ENCODE measurements around the gene PITPNM3.

PITPNM3 gene

DNA sequence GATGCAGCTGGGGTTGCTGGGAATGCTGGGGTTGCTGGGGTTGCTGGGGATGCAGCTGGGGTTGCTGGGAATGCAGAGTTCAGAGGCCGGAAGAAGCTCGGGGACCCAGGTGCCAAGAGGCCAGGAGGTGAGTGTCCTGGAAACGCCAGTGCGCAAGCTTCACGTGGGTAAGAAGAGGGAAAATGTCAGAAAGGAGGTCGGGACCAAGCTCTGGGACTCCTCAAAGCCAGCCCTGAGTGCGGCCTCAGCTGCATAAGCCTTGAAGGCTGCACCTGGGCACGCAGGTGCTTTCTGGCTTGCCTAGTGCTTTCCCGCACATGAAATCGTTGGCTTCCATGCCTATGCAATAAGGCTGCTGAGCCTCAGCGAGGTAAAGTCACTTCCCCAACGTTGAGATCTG, 48.3 kb downstream of the PITPNM3 start:
- in situ Hi-C loops (cut with HindIII; ENCODE audit: low pct_unique_long_range_greater_than_20kb, low sequenced_read_pairs): no loop called here
- no peak for TF ChIP-seq JUND (IDR thresholded peaks at IDR 0.05; ENCODE audit: low read depth)
- no peak for DNase-seq (ENCODE audit: low read depth in 1 of 2, low spot score in 1 of 2)

DNA sequence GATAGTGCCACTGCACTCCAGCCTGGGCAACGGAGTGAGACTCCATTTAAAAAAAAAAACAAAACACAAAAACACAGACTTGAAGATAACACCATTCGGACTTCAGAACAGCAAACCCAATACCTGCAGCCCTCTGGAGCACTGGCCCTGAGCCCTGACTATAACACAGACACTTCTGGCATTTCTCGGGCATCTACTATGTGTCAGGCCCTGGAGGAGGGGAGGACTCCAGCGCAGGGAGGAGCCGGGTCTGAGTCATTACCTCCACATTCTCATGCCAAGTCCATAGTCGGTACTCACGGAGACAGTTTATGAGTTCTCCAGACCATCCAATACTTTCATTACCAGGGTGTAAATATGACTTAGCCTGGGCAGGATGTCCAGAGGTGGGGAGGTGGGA, 48.8 kb downstream of the PITPNM3 start:
- no peak for TF ChIP-seq JUND (IDR thresholded peaks at IDR 0.05; ENCODE audit: low read depth)
- in situ Hi-C loops (cut with HindIII; ENCODE audit: low pct_unique_long_range_greater_than_20kb, low sequenced_read_pairs): no loop called here
- DNase-seq (ENCODE audit: low read depth in 1 of 2, low spot score in 1 of 2): no peak

DNA sequence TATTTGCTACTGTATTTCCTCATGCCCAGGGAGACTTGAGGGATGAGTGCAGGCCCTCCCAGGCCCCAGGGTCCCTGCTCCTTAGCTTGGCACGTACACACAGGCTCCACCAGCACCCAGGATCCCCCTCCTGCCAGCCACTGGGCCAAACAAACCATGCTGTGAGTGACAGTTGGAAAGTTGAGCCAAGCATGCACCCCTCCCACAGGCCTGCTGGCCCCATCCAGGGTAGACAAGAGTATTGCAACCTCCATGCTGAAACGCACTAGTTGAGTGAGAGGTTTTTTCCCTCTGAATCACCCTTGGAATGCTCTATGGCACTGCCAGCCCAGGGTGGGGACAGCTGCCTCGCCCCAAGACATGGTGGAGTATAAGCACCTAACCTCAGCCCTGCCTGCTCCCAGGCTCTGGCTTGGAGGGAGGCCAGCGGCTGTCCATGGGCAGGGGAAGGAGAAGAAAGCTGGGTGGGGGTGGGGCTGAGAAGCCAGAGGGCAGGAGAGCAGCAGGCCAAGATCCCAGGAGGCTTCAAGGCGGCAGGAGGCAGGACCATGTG, 49.6 kb downstream of the PITPNM3 start:
- TF ChIP-seq JUND (IDR thresholded peaks at IDR 0.05; ENCODE audit: low read depth): no peak
- in situ Hi-C loops (cut with HindIII; ENCODE audit: low pct_unique_long_range_greater_than_20kb, low sequenced_read_pairs): no loop called here
- no peak for DNase-seq (ENCODE audit: low read depth in 1 of 2, low spot score in 1 of 2)

DNA sequence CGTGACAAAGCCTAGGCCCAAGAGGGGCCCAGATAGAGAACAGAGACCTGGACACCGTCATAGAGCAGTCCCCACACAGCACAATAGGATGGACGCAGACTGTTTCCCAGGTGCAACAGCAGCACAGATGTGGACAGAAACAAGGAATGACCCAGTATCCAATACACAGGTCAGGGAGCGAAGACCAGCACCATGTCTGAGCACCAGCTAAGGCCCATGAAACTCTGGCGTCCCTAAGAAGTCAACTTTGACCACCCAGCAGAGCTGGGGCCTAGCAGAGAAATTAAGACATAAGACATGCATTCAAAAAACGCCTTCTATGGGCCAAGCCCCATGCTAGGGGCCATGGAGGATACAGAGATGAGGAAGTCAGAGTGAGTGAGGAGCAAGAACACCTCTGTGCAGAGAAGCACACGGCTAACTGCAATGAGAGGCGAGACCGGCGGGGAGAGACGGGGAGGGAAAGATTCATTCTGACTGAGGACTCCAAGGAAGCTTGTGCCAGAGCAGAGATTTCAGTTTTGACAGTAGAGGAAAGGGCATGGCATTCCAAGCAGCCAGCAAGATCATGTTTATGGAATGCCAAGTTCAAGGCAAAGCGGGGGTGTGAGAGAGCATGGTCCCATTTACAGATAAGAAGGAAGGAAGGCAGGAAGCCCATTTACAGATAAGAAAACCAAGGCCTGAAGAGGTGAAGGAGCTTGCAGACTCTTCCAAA, 50.8 kb downstream of the PITPNM3 start:
- no peak for DNase-seq (ENCODE audit: low read depth in 1 of 2, low spot score in 1 of 2)
- TF ChIP-seq JUND (IDR thresholded peaks at IDR 0.05; ENCODE audit: low read depth): no peak
- in situ Hi-C loops (cut with HindIII; ENCODE audit: low pct_unique_long_range_greater_than_20kb, low sequenced_read_pairs): no loop called here

DNA sequence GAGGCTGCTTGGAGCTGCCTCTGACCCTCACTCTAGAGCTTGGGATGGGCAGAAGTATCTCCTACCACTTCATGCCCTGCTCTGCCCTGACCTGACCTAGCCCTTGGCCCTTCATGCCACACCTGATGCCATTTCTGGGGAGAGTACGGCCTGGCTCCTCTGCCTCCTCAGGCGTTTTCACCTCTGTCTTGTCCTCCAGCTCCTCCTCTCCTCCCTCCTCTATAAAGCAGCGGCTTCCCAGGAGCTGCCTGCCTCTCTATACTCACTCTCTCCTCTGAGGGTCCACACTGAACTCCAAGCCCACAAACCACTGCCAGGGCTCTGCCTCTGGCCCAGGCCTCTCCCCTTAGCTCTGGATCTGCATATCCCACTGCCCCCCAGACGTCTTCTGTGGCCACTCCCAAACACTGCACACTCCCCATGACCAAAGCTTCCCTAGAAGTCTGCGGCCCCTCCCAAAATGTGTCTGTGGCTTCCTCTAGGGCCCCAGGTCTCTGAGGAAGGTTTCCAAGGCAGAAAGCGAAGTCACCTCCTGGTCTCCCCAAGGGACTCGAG, 52.6 kb downstream of the PITPNM3 start:
- in situ Hi-C loops (cut with HindIII; ENCODE audit: low pct_unique_long_range_greater_than_20kb, low sequenced_read_pairs): no loop called here
- TF ChIP-seq JUND (IDR thresholded peaks at IDR 0.05; ENCODE audit: low read depth): no peak
- DNase-seq (ENCODE audit: low read depth in 1 of 2, low spot score in 1 of 2): no peak

DNA sequence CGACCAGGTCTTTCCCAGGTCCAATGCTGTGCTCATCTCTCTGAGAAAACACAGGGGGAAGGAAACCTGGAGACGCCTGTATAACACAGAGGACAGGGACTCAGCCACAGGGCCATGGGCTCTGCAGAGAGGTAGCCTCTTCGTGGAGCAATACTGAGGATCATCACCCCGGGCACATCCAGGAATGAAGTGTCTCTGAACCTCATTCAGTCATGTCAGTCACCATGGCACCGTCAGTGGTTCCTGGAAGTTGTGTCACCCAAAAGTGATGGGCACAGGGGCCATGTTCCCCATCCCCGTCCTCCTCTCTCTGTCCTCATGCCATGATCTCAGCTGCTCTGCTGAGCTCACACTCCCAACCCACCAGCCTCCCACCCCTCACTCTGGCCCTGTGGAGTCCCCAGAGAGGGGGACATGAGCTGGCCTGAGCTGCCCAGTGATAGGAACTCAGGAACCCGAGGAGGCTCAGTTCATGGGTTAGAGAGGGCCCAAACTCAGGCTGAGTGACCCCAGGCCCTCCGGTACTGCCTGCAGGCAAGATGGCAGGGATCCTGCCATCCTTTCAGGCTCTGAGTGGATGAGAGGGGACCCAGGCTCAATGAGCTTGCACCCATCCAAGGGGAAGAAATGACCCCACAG, 53.4 kb downstream of the PITPNM3 start:
- in situ Hi-C loops (cut with HindIII; ENCODE audit: low pct_unique_long_range_greater_than_20kb, low sequenced_read_pairs): no loop called here
- TF ChIP-seq JUND (IDR thresholded peaks at IDR 0.05; ENCODE audit: low read depth): no peak
- no peak for DNase-seq (ENCODE audit: low read depth in 1 of 2, low spot score in 1 of 2)

DNA sequence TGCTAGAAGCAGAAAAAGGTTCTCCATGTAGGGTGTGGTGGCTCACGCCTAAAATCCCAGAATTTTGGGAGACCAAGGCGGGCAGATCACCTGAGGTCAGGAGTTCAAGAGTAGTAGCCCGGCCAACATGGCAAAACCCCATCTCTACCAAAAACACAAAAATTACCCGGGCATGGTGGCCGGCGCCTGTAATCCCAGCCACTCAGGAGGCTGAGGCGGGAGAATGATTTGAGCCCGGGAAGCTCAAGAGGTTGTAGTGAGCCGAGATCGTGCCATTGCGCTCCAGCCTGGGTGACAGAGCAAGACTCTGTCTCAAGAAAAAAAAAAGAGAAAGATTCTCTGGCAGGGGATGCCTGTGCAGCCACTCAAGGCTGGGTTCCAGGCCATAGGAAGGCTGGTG, 54.2 kb downstream of the PITPNM3 start:
- DNase-seq (ENCODE audit: low read depth in 1 of 2, low spot score in 1 of 2): no peak
- no peak for TF ChIP-seq JUND (IDR thresholded peaks at IDR 0.05; ENCODE audit: low read depth)
- in situ Hi-C loops (cut with HindIII; ENCODE audit: low pct_unique_long_range_greater_than_20kb, low sequenced_read_pairs): no loop called here

DNA sequence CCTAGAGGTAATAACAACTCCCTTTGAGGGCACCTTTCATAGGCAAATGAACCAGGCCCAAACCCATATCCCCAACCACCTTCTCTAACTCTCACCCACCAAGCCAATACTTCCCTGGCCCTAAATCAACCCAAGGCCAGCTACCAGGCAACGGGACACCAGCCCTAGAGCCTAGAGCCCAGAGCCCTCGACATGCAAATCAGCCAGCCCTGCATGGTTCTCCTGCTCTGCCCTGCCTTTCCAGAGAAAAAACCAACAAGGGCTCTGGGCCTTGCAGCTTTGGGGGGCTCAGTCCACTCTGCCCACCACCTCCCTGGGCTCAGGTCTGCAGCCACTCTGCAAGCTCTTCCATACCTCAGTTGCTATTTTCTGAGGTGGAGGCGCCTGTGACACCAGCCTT, 55.0 kb downstream of the PITPNM3 start:
- no peak for DNase-seq (ENCODE audit: low read depth in 1 of 2, low spot score in 1 of 2)
- in situ Hi-C loops (cut with HindIII; ENCODE audit: low pct_unique_long_range_greater_than_20kb, low sequenced_read_pairs): no loop called here
- no peak for TF ChIP-seq JUND (IDR thresholded peaks at IDR 0.05; ENCODE audit: low read depth)

DNA sequence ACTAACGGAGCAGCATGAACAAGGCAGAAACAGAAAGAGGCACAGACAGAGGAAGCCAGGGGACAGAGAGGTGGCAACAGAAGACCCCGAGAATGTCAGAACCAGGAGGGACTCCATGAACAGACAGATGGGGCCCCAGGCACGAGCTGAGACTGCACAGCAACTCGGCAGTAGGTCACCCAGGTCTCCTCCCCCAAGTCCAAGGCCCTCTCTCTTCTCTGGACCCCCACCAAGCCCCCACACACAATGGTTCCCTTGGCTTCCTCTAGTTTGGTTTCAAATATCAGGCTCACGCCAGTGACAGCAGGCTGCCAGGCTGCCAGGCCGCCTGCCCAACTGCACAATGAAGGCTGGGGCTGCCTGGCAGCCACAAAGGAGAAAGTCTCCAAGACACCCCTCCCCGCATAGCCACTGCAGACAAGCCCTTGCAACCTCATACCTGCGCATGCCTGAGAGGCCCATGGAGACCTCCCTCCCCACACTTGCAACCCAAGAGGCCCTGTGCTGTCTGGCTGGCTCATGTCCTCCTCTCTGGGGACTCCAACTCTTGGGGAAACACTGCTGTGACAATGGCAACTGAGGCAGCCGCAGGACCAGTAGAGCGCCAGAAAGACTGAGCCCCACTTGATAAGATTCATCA, 57.3 kb downstream of the PITPNM3 start:
- no peak for TF ChIP-seq JUND (IDR thresholded peaks at IDR 0.05; ENCODE audit: low read depth)
- in situ Hi-C loops (cut with HindIII; ENCODE audit: low pct_unique_long_range_greater_than_20kb, low sequenced_read_pairs): no loop called here
- DNase-seq (ENCODE audit: low read depth in 1 of 2, low spot score in 1 of 2): no peak

DNA sequence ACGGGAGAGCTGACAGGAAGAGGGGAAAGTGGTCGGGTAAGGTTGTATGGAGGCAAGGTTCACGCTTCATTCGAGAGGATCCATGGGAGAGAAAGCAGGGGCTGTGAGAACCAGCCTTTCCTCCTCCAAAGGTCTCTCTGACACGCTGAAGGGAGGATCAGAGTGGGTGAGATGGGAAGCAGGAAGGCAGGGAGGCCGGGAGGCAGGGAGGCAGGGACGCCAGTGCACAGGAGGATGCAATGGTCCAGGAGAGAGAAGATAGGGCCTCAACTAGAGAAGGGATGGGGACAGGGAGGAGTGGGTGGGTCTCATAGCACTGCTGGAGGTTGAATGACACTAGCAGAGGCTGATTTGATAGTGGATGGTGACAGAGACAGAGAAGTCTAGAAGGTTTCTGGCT, 58.0 kb downstream of the PITPNM3 start:
- DNase-seq (ENCODE audit: low read depth in 1 of 2, low spot score in 1 of 2): no peak
- in situ Hi-C loops (cut with HindIII; ENCODE audit: low pct_unique_long_range_greater_than_20kb, low sequenced_read_pairs): no loop called here
- TF ChIP-seq JUND (IDR thresholded peaks at IDR 0.05; ENCODE audit: low read depth): no peak

DNA sequence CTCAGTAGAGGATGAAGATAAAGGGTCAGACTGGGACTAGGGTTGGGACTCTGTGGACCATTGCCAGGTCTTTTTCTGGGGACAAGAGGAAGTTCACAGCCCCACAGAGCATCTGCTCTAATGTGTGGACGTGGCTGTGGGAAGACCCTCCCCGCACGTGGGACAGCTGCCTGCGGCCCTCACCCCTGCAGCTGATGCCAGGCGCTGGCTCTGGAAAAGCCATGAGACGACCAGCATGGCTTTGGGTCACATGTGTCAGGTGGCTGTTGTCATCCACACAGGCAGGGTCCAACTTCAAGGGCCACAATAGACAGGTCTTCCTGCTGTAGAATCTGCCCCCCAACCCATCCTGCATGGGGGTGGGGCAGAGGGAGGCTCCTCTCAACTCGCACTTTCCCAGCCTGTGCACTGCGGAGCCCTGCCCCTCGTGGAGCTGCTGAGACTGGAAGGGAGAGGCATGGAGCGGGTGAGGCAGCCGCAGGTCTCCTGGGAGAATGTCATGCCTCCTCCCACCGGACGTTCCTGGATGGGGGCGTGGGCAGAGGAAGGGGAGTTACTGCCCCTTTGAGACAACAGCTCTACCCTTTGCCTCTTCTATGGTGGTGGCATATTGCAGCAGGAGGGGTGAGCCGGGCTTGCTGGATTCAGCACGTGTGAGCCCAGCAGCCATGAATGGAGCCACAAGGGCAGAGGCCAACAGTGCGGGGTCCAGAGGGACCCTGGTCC, 58.7 kb downstream of the PITPNM3 start:
- DNase-seq (ENCODE audit: low read depth in 1 of 2, low spot score in 1 of 2): no peak
- in situ Hi-C loops (cut with HindIII; ENCODE audit: low pct_unique_long_range_greater_than_20kb, low sequenced_read_pairs): no loop called here
- no peak for TF ChIP-seq JUND (IDR thresholded peaks at IDR 0.05; ENCODE audit: low read depth)

DNA sequence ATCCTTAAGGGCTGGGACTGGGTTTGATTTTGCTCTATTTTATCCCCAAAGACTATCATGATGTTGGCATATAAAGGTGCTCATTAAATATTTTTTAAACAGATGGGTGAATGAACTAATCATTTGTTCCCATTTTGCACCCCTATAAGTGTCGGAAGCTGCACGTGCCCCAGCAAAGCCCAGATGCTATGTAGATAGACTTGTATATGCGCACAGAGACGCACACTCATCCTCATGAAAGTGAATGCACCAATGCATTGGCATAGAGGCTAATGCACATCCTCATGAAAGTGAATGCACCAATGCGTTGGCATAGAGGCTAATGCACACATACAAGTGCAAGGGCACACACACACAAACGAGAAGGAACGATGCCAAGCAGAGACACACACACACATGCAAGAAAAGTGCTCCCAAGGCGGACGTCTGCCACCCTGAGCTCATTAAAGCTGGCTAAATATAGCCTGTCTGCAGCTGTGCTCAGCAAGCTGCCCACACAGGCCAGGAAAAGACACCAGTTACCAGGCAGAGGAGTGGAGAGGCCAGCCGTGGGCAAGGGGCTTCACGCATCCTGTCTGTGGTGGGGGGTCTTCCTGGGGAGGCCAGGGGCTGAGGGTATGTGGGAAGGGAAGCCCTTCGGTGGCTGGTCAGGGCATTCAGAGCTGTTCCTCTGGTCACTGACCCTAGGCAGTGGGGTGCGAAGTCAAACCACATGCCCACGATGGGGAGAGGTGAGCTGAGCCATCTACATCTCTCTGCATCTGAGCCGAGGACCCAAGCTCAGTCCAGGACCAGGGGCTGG, 59.5 kb downstream of the PITPNM3 start:
- no peak for TF ChIP-seq JUND (IDR thresholded peaks at IDR 0.05; ENCODE audit: low read depth)
- DNase-seq (ENCODE audit: low read depth in 1 of 2, low spot score in 1 of 2): no peak
- in situ Hi-C loops (cut with HindIII; ENCODE audit: low pct_unique_long_range_greater_than_20kb, low sequenced_read_pairs): no loop called here

All from T47D (cell line).